T-helper 22 cell (primary cell): Measurements from ENCODE around the gene SEPTIN10.
"Not testable (repeated sequence)": the region's sequence is repeated elsewhere in the genome, so short reads cannot be mapped to it uniquely, and the experiment has no call there.

ENCODE experiments used
- DNase-seq: peaks from one replicate; pipeline ENCODE4 v3.0.0-alpha.2; 2020; ENCODE audit warnings: low read depth

Gene SEPTIN10

DNA sequence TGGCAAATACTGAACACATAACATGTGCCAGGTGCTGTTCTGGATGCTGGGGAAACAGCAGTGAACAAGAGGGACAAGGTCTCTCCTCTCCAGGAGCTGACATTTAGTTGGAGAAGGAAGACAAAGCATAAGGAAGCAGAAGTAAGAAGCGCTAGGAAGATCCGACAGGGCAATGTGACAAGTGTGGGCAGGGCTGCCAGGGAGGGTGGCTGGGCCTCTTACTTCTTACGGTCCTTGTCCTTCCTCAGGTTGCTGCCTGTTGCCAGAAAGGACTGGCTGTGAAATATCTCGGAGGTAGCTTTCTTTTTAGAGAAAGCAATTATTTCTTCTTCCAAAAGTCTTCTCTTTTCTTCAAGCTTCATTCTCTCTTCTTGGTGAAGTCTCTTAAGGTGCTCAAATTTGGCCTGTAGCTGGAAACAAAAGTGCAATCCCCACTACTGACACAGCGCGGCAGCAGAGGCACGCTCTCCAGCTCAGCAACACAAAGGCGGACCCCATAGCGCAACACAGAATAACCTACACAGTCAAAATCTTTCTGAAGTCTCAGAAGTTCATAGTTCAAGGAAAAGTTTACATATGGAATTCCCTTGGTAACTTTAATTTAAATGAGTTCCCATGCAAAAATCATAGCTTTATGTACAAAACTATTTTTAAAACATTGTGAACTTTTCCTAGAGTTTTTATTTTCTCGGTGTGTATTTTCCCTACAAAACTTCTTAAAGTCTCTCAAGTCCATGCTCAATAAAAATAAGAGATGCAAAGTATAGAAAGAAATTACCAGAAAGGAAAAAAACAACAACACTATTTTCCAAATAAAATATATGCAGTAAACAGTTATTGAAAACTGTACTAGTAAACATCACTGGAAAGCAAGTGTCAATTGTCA lies 67.7 kb downstream of the SEPTIN10 start:
- no peak for DNase-seq

GRCh38 chr2:109542384-109542783 lies 71.4 kb downstream of the SEPTIN10 start:
- no peak for DNase-seq

- DNase-seq = no peak
Measured at GRCh38 chr2:109538546-109538945, 75.2 kb downstream of the SEPTIN10 start.

DNA sequence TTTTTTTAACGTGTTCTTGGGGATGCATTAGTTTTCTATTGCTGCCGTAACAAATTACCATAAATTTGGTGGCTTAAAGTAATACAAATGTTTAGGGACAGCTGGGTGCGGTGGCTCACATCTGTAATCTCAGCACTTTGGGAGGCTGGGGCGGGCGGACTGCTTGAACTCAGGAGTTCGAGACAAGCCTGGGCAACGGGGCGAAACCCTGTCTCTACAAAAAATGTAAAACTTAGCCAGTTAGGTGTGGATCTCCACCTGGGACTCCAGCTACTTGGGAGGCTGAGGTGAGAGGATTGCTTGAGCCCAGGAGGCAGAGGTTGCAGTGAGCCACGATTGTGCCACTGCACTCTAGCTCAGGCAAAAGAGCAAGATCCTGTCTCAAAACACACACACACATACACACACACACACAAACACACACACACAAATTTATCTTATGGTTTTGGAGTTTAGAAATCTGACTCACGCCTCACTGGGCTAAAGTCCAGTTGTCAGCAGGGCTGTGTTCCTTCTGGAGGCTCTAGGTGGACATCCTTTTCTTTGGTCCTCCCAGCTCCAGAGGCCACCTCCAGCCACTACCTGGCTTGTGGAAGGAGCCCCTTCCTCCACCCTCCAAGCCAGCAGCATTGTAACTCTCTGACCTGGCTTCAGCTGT lies 76.1 kb downstream of the SEPTIN10 start:
- no peak for DNase-seq

GRCh38 chr2:109536556-109536955 lies 77.2 kb downstream of the SEPTIN10 start:
- not testable (repeated sequence) for DNase-seq

DNA sequence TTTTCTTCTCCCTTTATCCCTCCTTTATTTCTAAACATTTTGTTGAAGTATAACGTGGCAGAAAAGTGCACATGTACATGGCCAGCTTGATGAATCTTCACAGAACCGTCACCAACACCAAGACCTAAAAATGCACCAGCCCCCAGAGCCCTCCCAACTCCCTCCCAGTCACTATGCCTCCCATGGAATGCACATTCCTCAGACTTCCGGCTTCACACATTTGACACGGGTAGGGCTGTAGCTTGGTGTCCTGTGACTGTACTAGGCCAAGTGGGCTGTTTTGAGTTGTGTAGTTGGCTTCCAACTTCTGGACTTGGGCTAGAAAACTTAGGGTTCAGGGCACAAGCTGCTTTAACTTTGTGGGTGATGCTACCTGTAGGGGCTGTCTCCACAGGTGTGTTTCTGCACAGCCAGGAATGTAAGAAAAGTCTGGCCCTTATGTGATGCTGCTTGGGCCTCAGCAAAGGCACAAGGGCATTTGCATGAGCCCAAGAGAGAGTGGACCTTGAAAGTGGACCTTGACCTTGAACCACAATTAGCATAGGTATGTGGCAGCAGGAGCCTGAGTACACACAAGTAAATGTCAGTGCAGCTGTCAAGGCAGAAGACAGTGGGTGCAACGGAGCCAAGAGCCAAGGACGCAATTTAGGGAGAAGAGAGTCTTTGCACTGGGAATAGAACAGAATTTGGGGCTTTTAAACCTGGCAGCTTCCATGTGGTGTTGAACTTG lies 78.4 kb downstream of the SEPTIN10 start:
- DNase-seq = no peak

DNA sequence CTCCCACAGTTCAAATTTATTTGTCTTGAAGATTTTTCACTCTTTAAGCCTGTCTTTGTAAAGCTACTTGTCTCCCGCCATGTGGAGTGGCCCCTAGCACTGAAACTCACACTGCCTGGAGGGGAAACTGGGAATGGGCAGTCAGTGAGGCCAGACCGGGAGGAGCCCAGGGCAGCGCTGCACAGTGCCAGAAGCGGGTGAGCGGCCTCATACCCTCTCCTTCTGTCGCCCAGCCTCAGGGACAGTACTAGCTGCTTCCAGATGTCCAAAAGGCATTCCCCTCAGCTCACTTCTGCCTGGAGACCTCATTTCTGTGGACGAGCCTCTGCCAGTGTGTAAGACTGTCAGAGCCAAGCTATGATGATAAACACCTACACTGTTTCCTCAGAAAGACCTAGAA lies 79.9 kb downstream of the SEPTIN10 start:
- DNase-seq = no peak

- no peak for DNase-seq
Measured at GRCh38 chr2:109532728-109533076, 81.1 kb downstream of the SEPTIN10 start.

- DNase-seq = no peak
Measured at GRCh38 chr2:109531896-109532727, 81.7 kb downstream of the SEPTIN10 start.

- DNase-seq = no peak
Measured at GRCh38 chr2:109531221-109531620, 82.5 kb downstream of the SEPTIN10 start.

GRCh38 chr2:109530712-109531111 lies 83.1 kb downstream of the SEPTIN10 start:
- no peak for DNase-seq

GRCh38 chr2:109529532-109530449 lies 84.0 kb downstream of the SEPTIN10 start:
- DNase-seq = no peak

DNA sequence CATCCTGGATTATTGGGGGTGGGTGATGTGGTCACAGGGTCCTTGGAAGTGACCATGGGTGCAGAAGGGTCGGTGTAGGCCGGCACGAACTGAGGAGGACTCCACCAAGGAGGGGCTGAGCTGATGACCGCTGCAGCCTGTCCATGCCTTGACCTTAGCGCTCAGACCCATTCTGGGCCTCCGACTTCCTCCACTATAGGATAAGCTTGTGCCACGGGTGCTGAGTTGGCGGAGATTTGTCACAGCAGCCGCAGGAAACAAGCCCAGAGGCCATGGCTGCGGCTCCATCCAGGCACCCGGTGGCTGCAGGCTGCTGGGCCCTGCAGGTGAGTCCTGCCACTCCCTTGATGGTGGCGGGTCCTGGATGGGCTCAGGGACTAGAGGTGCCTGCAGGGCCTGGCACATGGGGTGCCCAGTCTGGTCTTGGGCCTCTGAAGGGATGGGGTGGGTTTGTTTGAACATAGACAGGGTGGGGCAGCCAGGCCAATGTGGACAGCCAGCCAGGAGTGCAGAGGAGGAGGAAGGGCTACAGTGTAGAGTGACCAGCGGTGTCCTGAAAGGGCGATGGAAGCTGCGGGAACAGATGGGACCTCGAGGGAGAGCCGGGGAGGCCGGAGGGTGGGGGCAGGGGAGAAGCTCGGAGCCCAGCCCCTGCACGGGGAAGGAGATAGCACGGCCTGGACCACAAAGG lies 84.8 kb downstream of the SEPTIN10 start:
- DNase-seq = no peak

GRCh38 chr2:109527846-109528705 lies 85.7 kb downstream of the SEPTIN10 start:
- DNase-seq = no peak

GRCh38 chr2:109527079-109527478 lies 86.7 kb downstream of the SEPTIN10 start:
- DNase-seq = no peak

DNA sequence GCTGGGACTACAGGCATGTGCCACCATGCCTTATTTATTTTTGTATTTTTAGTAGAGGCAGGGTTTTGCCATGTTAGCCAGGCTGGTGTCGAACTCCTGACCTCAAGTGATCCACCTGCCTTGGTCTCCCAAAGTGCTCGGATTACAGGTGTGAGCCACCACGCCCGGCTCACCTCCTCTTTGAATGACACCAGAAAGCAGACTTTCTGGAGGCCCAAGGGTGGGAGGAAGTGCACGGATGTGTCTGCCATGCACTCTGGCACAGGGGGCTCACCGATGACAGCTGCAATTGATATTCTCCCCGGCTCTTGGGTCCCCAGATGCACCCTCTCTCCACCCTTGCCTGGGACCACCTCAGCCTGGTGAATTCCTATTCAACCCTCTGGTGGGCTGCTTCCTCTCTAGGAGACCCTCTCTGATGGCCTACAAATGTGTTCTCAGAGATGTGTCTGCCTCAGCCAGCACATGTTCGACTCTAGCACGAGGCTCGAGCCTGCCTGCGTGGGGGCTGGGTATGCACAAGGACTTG lies 87.3 kb downstream of the SEPTIN10 start:
- DNase-seq = no peak

DNA sequence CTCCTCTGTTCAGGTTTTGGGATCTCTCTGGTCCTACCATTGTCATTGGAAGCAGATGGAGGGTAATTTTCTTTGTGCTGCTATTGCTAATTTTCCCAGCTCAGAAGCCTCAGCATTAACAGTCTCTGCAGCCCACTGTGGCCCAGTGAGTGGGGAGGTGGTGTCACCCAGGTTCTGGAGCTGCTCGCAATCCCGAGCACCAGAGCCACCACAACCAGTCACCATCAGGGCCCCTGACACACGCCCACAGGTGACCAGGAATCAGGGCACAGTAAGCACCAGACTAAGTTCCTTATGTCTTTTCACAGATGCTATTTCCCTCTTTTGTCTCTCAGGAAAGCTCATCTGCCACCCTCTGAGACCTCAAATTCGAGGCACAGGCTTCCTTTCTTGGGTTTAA lies 87.9 kb downstream of the SEPTIN10 start:
- DNase-seq = no peak

DNA sequence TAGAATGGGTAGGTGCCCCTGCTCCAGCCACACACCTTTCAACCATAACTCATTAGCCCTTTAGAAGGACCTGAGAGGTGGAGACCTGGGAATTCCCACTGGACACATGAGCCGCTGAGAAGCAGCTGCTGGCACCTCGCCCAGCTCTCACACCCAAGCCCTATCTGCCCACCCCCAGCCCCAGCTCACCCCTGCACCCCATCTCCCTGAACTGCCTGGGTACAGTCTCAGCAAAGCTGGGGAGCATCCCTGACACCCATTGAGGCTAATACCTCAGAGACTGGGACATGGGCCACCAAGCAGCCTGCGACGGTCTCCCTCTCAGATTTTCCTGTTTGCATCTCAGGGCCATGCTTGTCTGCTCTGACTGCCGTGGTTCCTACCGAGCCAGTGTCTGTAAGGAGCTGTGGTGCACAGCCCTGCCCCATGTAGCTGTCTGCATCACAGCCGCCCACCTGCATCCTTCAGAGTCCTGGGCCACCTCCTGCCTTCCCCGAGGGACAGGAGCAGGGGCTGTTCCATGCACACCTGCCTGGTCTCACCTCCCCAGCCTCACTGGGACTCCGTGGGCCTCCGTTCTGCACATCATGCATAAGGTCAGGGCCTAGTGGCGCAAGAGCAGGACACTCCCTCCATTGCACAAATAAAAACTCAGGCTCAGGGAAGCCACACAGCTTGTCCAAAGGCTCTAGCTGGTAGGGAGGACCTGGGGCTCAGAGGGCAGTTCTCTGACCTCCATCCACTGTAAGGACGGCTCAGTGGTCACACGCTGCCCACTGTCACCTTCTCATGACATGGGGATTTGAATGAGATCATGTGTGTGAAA lies 90.0 kb downstream of the SEPTIN10 start:
- DNase-seq = no peak
